Activated B cell treated with CpG ODN at 0.5 μM for 24 hours (primary cell): ENCODE results near the gene ADGRB2. TPM values are rescaled to one million over a fixed set of nuclear protein-coding genes. Genes with fewer than 3 reads are reported as not detected.

ENCODE experiments used
- ATAC-seq: fragments of 200-7000 bp; cut with Tn5 transposase; one replicate; pipeline ENCODE4 v1.10.0; 2021; ENCODE audit warnings: low read depth, mild to moderate bottlenecking, moderate library complexity
- CTCF ChIA-PET: fragments of 350-600 bp; sonication (Branson Sonifier 250); formaldehyde crosslinking; loops from one replicate; lab custom pipeline; 2021; ENCODE audit warnings: antibody characterized with exemption; lab: Charles Lee
- POLR2A ChIA-PET: fragments of 350-600 bp; sonication (Branson Sonifier 250); formaldehyde crosslinking; loops from one replicate; lab custom pipeline; 2021; ENCODE audit warnings: antibody characterized with exemption; lab: Charles Lee
- DNase-seq: peaks from one replicate; pipeline ENCODE4 v3.0.0; 2022
- H3K27ac Mint-ChIP-seq: one replicate; pipeline ENCODE4 v1.8.0; 2020; ENCODE audit warnings: mixed read lengths
- H3K27me3 Mint-ChIP-seq: one replicate; pipeline ENCODE4 v1.8.0; 2021; ENCODE audit warnings: mixed read lengths
- H3K36me3 Mint-ChIP-seq: one replicate; pipeline ENCODE4 v1.8.0; 2021; ENCODE audit warnings: low read depth, mixed read lengths
- H3K4me1 Mint-ChIP-seq: one replicate; pipeline ENCODE4 v1.8.0; 2021; ENCODE audit warnings: mixed read lengths
- H3K4me3 Mint-ChIP-seq: one replicate; pipeline ENCODE4 v1.8.0; 2020; ENCODE audit warnings: mild to moderate bottlenecking, mixed read lengths
- H3K9me3 Mint-ChIP-seq: one replicate; pipeline ENCODE4 v1.8.0; 2020; ENCODE audit warnings: mixed read lengths
- CTCF ChIP-seq: fragments of 200-600 bp; IDR thresholded peaks from one replicate; pipeline ENCODE4 v1.8.0; 2022; ENCODE audit warnings: antibody characterized with exemption, mild to moderate bottlenecking
- intact Hi-C: fragments of 100-400 bp; cut with micrococcal nuclease; formaldehyde crosslinking; loops from one replicate; pipeline ENCODE4 v1.15.1; 2024
- total RNA-seq: library from RNA; stranded (reverse); gene quantifications from 2 replicates; pipeline ENCODE4 v1.2.3, GENCODE V29; 2022

Gene ADGRB2
- total RNA-seq, 1 donor from 2014 or later, result 6.3 TPM

- Mint-ChIP-seq H3K27me3 (peaks cover 5% of the 10 kb centered on the region), H3K27ac (no peak overlapping the region), H3K9me3 (no peaks in the 10 kb centered on the region), H3K36me3 (no peaks in the 10 kb centered on the region), H3K4me1 (peaks cover 24% of the 10 kb centered on the region), H3K4me3 (peak overlapping the region; percentile 52)
- ATAC-seq (no peak), DNase-seq (no peak)
- no peak for TF ChIP-seq CTCF
- POLR2A ChIA-PET, result interaction anchor here (4.3 kb wide), 1 partner anchor 29 kb away, joined by 41 read pairs; no protein-coding TSS in a partner anchor
- CTCF ChIA-PET, result interaction anchor here (1.7 to 4.7 kb wide), 2 partner anchors 30 to 196 kb away, joined by 5 to 68 read pairs; no protein-coding TSS in a partner anchor
- intact Hi-C loops, result loop anchor here (2.0 to 5.0 kb wide), 2 partner anchors 15 to 178 kb away; partner anchors contain the start of gene PTP4A2
Observed at GRCh38 chr1:31759298-31760023, 4.7 kb downstream of the ADGRB2 start.

DNA sequence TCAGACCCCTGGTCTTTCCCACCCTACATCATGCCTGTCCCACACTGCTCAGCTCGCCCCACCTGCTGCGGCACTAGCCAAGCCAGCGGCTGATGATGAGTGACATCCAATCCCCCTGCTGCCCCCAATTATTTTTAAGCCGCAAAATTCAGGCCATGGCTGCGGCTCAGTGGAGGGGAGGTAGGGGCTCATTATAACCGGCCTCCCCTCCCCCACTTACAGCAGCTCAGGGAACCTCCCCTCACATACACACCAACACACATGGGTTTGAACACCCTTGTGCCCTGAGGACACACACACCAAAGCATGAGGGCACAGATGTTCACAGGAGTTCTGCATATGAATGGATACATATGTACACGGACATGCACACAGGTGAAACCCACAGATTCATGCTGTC is 5.3 kb downstream of the ADGRB2 start:
- Mint-ChIP-seq H3K4me3 (no peak overlapping the region), H3K27ac (no peak overlapping the region), H3K36me3 (no peaks in the 10 kb centered on the region), H3K4me1 (peaks cover 24% of the 10 kb centered on the region), H3K9me3 (no peaks in the 10 kb centered on the region), H3K27me3 (peaks cover 5% of the 10 kb centered on the region)
- intact Hi-C loops, result no loop called here
- no peak for TF ChIP-seq CTCF
- DNase-seq, result no peak
- CTCF ChIA-PET, result interaction anchor here (1.2 to 1.7 kb wide), 2 partner anchors 30 to 197 kb away, joined by 4 to 5 read pairs; no protein-coding TSS in a partner anchor
- POLR2A ChIA-PET, result no interaction called here
- no peak for ATAC-seq

- Mint-ChIP-seq H3K4me3 (no peak overlapping the region), H3K27ac (no peak overlapping the region)
- CTCF ChIA-PET, result interaction anchor here (1.2 kb wide), 1 partner anchor 31 kb away, joined by 4 read pairs; no protein-coding TSS in a partner anchor
Observed at GRCh38 chr1:31757989-31758388, 6.2 kb downstream of the ADGRB2 start.

DNA sequence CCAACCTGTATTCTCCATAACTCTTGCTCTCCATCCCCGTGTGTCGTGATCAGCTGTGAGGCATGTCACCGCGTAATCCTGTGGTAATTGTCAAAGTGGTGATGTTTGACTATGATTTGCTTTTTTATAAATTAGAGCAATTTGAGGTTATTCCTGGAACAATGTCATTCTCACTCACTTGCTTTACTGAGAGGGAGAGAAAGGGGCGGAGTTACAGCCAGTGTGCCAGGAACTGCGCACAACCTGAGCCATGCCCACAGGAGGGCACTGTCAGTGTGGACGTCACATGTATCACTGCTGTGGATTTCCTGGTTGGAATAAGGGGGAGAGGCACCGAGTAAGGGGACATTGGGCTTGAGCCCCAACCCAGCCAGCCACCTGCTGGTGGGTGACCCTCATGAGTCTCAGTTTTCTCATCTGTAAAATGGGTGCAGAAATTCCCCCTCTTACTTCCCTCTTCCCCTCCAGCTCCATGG is 6.9 kb downstream of the ADGRB2 start:
- H3K4me1 Mint-ChIP-seq, result peaks cover 14% of the 10 kb centered on the region
- intact Hi-C loops, result no loop called here
- POLR2A ChIA-PET, result no interaction called here
- H3K4me3 Mint-ChIP-seq, result no peak overlapping the region
- no peak for TF ChIP-seq CTCF
- H3K9me3 Mint-ChIP-seq, result no peaks in the 10 kb centered on the region
- ATAC-seq (no peak), DNase-seq (no peak)
- peaks cover 2% of the 10 kb centered on the region for H3K27me3 Mint-ChIP-seq
- H3K27ac Mint-ChIP-seq, result no peak overlapping the region
- H3K36me3 Mint-ChIP-seq, result no peaks in the 10 kb centered on the region
- CTCF ChIA-PET, result no interaction called here

More at GRCh38 chr1:31757989-31758388, 6.2 kb downstream of the ADGRB2 start:
- DNase-seq, result no peak
- TF ChIP-seq CTCF, result no peak
- Mint-ChIP-seq H3K4me1 (peaks cover 20% of the 10 kb centered on the region), H3K36me3 (no peaks in the 10 kb centered on the region), H3K9me3 (no peaks in the 10 kb centered on the region), H3K27me3 (peaks cover 2% of the 10 kb centered on the region)
- intact Hi-C loops, result no loop called here
- POLR2A ChIA-PET, result no interaction called here
- ATAC-seq, result no peak

DNA sequence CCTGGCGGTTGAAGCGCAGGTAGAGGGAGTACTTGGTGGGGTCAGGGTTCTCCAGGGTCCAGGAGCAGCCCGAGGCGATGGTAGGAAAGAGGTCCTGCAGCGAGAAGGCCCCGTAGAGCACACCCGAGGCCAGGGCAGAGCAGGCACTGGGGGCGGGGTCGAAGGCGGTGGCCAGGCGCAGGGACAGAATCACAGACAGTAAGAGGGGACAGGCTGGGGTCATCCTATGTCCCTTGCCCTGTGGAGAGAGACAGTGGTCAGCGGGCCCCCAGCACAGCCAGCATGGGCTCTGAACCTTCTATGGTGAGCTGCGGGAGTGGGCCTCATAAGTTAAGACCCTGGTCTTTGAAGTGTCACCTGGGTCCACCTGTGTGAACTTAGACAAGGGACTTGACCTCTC is 7.6 kb downstream of the ADGRB2 start:
- H3K27me3 Mint-ChIP-seq, result peaks cover 4% of the 10 kb centered on the region
- TF ChIP-seq CTCF, result no peak
- DNase-seq, result no peak
- H3K27ac Mint-ChIP-seq, result no peak overlapping the region
- H3K4me1 Mint-ChIP-seq, result peaks cover 13% of the 10 kb centered on the region
- no peak for ATAC-seq
- CTCF ChIA-PET, result no interaction called here
- no peak overlapping the region for H3K4me3 Mint-ChIP-seq
- H3K36me3 Mint-ChIP-seq, result no peaks in the 10 kb centered on the region
- no peaks in the 10 kb centered on the region for H3K9me3 Mint-ChIP-seq
- POLR2A ChIA-PET, result no interaction called here
- intact Hi-C loops, result no loop called here
